Activated CD8-positive, alpha-beta memory T cell treated with anti-CD3 and anti-CD28 coated beads, Interleukin-2, amount 10 ng/mL, durations not matched to agents 7 days and 5 days (primary cell): Measurements from ENCODE around the gene RUNDC3A. TPM values are rescaled to one million over a fixed set of nuclear protein-coding genes. Genes with fewer than 3 reads are reported as not detected.
"Not testable (repeated sequence)": the region's sequence is repeated elsewhere in the genome, so short reads cannot be mapped to it uniquely, and the experiment has no call there.

Source experiments
- ATAC-seq: fragments of 150-1000 bp; cut with Tn5 transposase; one replicate; pipeline ENCODE4 v1.10.0; 2021; ENCODE audit warnings: moderate library complexity
- CTCF ChIA-PET: fragments of 350-600 bp; sonication (Branson Sonifier 250); formaldehyde crosslinking; loops from one replicate; lab custom pipeline; 2021; ENCODE audit warnings: antibody characterized with exemption; lab: Charles Lee
- DNase-seq: peaks from one replicate; pipeline ENCODE4 v3.0.0-alpha.2; 2020
- H3K27ac Mint-ChIP-seq: one replicate; pipeline ENCODE4 v1.8.0; 2021; ENCODE audit warnings: mild to moderate bottlenecking, mixed read lengths
- H3K27me3 Mint-ChIP-seq: one replicate; pipeline ENCODE4 v1.8.0; 2021; ENCODE audit warnings: mixed read lengths
- H3K36me3 Mint-ChIP-seq: one replicate; pipeline ENCODE4 v1.8.0; 2021; ENCODE audit warnings: mild to moderate bottlenecking, mixed read lengths
- H3K4me1 Mint-ChIP-seq: one replicate; pipeline ENCODE4 v1.8.0; 2021; ENCODE audit warnings: mixed read lengths
- H3K4me3 Mint-ChIP-seq: one replicate; pipeline ENCODE4 v1.8.0; 2021; ENCODE audit warnings: mild to moderate bottlenecking, moderate library complexity, mixed read lengths
- H3K9me3 Mint-ChIP-seq: one replicate; pipeline ENCODE4 v1.8.0; 2022; ENCODE audit warnings: low read depth, mixed read lengths
- total RNA-seq, 2 experiments: library from RNA; stranded (reverse); gene quantifications; one replicate each; pipeline ENCODE4 v1.2.3, GENCODE V29; 2021

Gene RUNDC3A
- total RNA-seq, 2 experiments from 2014 or later = 0.18 TPM; not detected in 1

DNA sequence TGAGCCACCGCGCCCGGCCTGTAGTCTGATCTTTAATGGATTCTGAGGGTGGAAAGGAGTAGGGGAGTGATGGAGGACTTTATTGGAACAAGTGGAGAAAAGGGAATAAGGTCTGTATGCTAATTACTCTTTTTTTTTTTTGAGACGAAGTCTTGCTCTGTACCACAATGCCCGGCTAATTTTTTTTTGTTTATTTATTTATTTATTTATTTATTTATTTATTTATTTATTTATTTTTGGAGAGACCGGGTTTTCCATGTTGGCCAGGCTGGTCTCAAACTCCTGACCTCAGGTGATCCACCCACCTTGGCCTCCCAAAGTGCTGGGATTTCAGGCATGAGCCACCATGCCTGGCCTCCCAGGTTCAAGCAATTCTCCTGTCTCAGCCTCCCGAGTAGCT is 21.1 kb downstream of the RUNDC3A start:
- DNase-seq, H3K27ac Mint-ChIP-seq, H3K9me3 Mint-ChIP-seq, H3K4me3 Mint-ChIP-seq, H3K36me3 Mint-ChIP-seq, ATAC-seq, H3K27me3 Mint-ChIP-seq: not testable (repeated sequence)
- H3K4me1 Mint-ChIP-seq = peaks cover 17% of the 10 kb centered on the region
- CTCF ChIA-PET = interaction anchor here (0.8 to 7.2 kb wide), 11 partner anchors 12 to 161 kb away, joined by 3 to 94 read pairs (median 13); partner anchors contain the start of genes GRN and UBTF

DNA sequence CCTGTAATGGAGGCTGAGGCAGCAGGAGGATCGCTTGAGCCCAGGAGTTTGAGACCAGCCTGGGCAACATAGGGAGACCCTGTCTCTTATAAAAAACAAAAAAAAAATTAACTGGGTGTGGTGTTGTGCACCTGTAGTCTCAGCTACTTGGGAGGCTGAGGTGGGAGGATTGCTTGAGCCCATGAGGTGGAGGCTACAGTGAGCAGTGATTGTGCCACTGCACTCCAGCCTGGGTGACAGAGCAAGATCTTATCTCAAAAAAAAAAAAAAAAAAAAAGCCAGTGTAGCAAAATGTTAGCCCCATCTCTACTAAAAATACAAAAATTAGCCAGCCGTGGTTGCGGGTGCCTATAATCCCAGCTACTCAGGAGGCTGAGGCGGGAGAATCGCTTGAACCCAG is 21.9 kb downstream of the RUNDC3A start:
- DNase-seq, ATAC-seq, H3K27me3 Mint-ChIP-seq, H3K9me3 Mint-ChIP-seq, H3K36me3 Mint-ChIP-seq, H3K27ac Mint-ChIP-seq, H3K4me3 Mint-ChIP-seq: not testable (repeated sequence)
- H3K4me1 Mint-ChIP-seq = peaks cover 17% of the 10 kb centered on the region
- CTCF ChIA-PET = interaction anchor here (0.7 to 7.2 kb wide), 22 partner anchors 9 to 207 kb away, joined by 3 to 94 read pairs (median 7); partner anchors contain the start of genes GRN, HDAC5 and UBTF

DNA sequence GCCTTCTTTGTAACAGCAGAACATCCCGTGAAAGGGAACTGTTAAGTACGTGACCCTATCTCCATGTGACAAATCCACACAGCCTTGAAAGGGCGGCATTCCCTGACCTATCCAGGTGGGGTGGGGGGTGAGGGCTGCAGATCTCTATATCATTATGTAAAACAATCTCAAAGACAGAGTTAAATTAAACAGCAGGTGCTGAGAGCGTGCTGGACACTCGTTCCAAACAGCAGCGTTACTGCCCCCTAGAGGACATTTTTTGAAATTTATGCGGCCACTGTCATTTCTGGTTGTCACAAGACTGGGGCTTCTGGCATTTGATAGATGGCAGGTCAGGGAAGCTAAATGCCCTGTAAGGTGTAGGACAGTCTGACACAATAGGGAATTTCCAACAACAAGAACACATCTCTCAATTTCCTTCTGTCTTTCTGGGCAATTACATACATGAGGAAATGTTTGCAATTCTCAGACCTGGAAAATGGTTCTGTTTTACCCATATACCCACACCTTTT is 22.9 kb downstream of the RUNDC3A start:
- no peaks in the 10 kb centered on the region for H3K27me3 Mint-ChIP-seq
- H3K36me3 Mint-ChIP-seq = no peaks in the 10 kb centered on the region
- CTCF ChIA-PET = interaction anchor here (0.7 to 7.2 kb wide), 25 partner anchors 10 to 208 kb away, joined by 3 to 94 read pairs (median 6); partner anchors contain the start of genes GRN, HDAC5 and UBTF
- H3K27ac Mint-ChIP-seq = no peak overlapping the region
- DNase-seq (peak; percentile 86), ATAC-seq (peak; percentile 46)
- peaks cover 13% of the 10 kb centered on the region for H3K4me1 Mint-ChIP-seq
- H3K9me3 Mint-ChIP-seq = no peaks in the 10 kb centered on the region
- H3K4me3 Mint-ChIP-seq = no peak overlapping the region

DNA sequence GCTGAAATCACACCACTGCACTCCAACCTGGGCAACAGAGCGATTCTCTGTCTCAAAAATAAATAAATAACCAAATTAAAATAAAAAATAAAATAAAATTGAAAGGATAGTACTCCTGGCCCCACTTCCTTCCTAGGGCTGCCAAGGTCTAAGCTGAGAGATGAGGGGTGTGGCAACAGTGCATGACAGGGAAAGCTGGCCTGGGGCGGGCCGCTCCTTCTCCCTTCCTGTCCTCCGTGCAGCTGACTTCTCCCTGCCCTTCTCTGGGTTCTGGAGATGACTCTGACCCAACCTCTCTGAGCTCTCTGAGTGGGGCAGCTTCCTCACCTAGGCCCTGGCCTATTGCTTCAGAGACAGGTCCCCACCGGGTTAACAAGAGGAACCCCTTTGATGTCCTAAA is 25.0 kb downstream of the RUNDC3A start:
- CTCF ChIA-PET = interaction anchor here (1.2 to 7.2 kb wide), 4 partner anchors 11 to 210 kb away, joined by 3 to 94 read pairs (median 38); partner anchors contain the start of genes GRN and HDAC5
- Mint-ChIP-seq H3K27me3 (peaks cover 3% of the 10 kb centered on the region), H3K9me3 (no peaks in the 10 kb centered on the region), H3K27ac (no peak overlapping the region), H3K4me1 (peaks cover 5% of the 10 kb centered on the region), H3K4me3 (no peak overlapping the region), H3K36me3 (no peaks in the 10 kb centered on the region)
- no peak for DNase-seq
- ATAC-seq = no peak

DNA sequence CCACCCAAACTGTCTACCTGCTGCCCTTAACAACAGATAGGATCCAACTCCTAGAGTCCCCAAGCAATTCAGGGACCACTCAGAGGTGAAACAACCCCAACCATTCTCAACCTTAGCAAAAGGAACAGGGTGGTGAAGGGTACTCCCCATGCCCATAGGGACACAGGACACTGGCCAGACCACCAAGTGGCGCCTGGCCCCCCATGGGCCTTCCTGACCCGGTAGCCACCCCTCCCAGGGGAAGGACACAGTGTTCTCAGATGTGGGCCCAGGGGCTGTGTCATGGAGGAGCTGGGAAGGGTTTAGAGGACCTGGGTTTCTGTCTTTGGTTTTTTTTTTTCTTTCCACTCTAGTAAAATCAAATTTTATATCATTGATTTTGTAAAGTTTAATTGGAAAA is 25.9 kb downstream of the RUNDC3A start:
- DNase-seq (no peak), ATAC-seq (no peak)
- CTCF ChIA-PET = interaction anchor here (0.9 to 7.2 kb wide), 6 partner anchors 9 to 211 kb away, joined by 3 to 94 read pairs (median 4); partner anchors contain the start of gene HDAC5
- H3K9me3 Mint-ChIP-seq = no peaks in the 10 kb centered on the region
- H3K4me3 Mint-ChIP-seq = no peak overlapping the region
- H3K27me3 Mint-ChIP-seq = peaks cover 6% of the 10 kb centered on the region
- H3K27ac Mint-ChIP-seq = no peak overlapping the region
- H3K36me3 Mint-ChIP-seq = no peaks in the 10 kb centered on the region
- H3K4me1 Mint-ChIP-seq = peaks cover 5% of the 10 kb centered on the region

DNA sequence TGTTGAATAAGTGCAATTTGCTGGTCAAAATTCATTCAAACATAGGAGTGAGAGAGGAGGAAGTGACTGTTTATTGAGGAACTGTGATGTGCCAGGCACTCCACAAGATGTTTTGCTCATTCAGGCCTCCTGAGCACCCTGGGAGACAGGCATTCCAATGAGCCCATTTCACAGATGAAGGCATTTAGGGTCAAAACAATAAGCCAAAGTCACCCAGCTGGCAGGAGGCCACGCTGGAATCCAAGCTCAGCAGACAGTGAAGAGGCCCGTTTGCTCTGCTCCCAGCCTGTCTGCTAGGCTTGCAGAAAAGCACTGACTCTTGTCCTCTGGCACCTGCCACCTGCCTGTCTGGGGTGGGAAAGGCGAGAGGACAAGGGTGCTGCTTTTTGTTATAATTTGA is 26.3 kb downstream of the RUNDC3A start:
- DNase-seq (no peak), ATAC-seq (no peak)
- Mint-ChIP-seq H3K27ac (no peak overlapping the region), H3K36me3 (no peaks in the 10 kb centered on the region), H3K4me1 (peaks cover 5% of the 10 kb centered on the region), H3K27me3 (peaks cover 6% of the 10 kb centered on the region), H3K4me3 (no peak overlapping the region), H3K9me3 (no peaks in the 10 kb centered on the region)
- CTCF ChIA-PET = interaction anchor here (0.9 to 7.2 kb wide), 6 partner anchors 9 to 211 kb away, joined by 3 to 94 read pairs (median 4); partner anchors contain the start of gene HDAC5

DNA sequence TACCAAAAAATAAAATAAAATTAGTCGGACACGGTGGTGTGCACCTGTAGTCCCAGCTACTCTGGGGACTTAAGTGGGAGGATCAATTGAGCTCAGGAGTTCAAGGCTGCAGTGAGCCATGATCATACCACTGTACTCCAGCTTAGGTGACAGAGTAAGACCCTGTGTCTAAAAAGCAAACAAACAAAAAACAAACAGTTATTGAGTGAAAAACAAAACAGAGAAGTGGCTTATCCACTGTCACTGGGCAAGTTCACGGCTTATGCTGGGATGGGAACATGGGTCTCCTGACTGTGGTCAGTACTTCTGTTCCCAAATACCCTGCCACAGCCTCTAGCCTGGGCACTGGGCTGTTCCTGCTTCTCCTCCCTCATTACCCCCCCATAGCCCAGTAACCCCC is 27.2 kb downstream of the RUNDC3A start:
- DNase-seq = no peak
- Mint-ChIP-seq H3K4me3 (no peak overlapping the region), H3K27me3 (peaks cover 6% of the 10 kb centered on the region), H3K27ac (no peak overlapping the region), H3K4me1 (peaks cover 5% of the 10 kb centered on the region), H3K36me3 (no peaks in the 10 kb centered on the region), H3K9me3 (no peaks in the 10 kb centered on the region)
- no peak for ATAC-seq
- CTCF ChIA-PET = interaction anchor here (0.7 to 1.9 kb wide), 6 partner anchors 10 to 194 kb away, joined by 3 to 7 read pairs (median 4); partner anchors contain the start of gene GRN

DNA sequence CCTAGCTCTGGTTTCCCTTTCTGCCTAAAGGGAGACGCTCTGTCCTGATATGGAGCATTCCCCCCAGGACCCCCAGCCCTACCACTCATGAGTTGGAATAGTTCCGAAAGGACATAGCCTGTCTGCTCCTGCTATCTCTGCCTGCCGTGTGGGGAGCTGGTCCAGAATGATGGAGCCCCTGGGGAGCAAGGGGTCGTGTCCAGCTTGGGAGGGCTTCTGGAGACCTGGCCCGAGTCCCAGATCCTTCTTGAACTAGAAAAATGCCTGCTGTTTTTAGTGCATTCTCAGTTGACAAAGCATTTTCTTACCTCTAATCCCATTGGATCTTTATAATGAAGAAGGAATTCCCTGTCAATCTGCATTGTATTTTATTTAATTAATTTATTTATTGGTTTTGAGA is 27.6 kb downstream of the RUNDC3A start:
- Mint-ChIP-seq H3K36me3 (no peaks in the 10 kb centered on the region), H3K4me3 (no peak overlapping the region), H3K4me1 (peaks cover 5% of the 10 kb centered on the region), H3K27me3 (peaks cover 6% of the 10 kb centered on the region), H3K27ac (no peak overlapping the region), H3K9me3 (no peaks in the 10 kb centered on the region)
- DNase-seq (no peak), ATAC-seq (no peak)
- CTCF ChIA-PET = interaction anchor here (0.7 to 1.9 kb wide), 5 partner anchors 9 to 195 kb away, joined by 4 to 7 read pairs (median 5); partner anchors contain the start of gene GRN

DNA sequence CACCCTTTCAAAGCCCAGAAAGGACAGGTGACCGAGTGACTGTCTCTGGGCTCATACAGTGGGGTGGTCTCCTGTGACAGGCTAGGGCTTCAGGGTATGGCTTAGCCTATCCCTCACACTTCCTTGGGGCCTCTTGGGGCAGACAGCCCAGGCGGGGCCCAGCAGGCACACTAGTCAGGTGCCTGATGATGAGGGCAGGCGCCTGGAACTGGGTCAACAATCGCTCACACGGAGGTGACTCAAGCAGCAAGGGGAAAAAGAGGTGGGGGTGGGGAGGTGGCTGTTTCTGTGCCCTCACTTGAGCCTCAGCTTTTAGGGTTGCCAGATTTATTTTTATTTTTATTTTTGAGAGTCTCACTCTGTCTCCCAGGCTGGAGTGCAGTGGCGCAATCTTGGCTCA is 30.3 kb downstream of the RUNDC3A start:
- CTCF ChIA-PET = interaction anchor here (1.0 to 3.0 kb wide), 4 partner anchors 12 to 215 kb away, joined by 3 to 14 read pairs (median 4); partner anchors contain the start of gene HDAC5
- peaks cover 17% of the 10 kb centered on the region for H3K27me3 Mint-ChIP-seq
- no peak overlapping the region for H3K4me3 Mint-ChIP-seq
- H3K36me3 Mint-ChIP-seq = no peaks in the 10 kb centered on the region
- H3K9me3 Mint-ChIP-seq = no peaks in the 10 kb centered on the region
- ATAC-seq (peak; percentile 36), DNase-seq (no peak)
- H3K4me1 Mint-ChIP-seq = no peaks in the 10 kb centered on the region
- no peak overlapping the region for H3K27ac Mint-ChIP-seq

DNA sequence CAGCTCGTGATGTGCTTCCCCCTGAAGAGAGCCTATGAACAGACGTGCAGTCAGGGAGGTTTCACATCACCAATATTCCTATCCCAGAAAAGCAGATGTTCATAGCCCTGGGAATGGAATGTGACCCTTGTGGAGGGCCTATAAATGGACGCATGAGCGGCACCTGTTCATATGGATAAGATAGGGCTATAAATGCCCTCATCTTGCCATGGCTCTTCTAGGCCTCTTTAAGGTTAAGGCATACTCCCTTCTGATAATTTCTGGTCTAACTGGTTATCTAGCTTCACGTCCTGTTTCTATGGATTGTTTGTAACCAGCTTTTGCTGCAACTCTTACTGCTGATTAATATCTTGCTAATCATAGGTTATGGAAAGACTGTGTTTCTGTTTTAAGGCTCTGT is 32.2 kb downstream of the RUNDC3A start:
- Mint-ChIP-seq H3K4me1 (peaks cover 10% of the 10 kb centered on the region), H3K27me3 (peaks cover 17% of the 10 kb centered on the region)
- H3K4me3 Mint-ChIP-seq, H3K9me3 Mint-ChIP-seq, H3K27ac Mint-ChIP-seq, ATAC-seq, DNase-seq, H3K36me3 Mint-ChIP-seq: not testable (repeated sequence)
- CTCF ChIA-PET = interaction anchor here (0.7 to 3.0 kb wide), 3 partner anchors 10 to 199 kb away, joined by 3 to 14 read pairs (median 3); partner anchors contain the start of gene HROB

DNA sequence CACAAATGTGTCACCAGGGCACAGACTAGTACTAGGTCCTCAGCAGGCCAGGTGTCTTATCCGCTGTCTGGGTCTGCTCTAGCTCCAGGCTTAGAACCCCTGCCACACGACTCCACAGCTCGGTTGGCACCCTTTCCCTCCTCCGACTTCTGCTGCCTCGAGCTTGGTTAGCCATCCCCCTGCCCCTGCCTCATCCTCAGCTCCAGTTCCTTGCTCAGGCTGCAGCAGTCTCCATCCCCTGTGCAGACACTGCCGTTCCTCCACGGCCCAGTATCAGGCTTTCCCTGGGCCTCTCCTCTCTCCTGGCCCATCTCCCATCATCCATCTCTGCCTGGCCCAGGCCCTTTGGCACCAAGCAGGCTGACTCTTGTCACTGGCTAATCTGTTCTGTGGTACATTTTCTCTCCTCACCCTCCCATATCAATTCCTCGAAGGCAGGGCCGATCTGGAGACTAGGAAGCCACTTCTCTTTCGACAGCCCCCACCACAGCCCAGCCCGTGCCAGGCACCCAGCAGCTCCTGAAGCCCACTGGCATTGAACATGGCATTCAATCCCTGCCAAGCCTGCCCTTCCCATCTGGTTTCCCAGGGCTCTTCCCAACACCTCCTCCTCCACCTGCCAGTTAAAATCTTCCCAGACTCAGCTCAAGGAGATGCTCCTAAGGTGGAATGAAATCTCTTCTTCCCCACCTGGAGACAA is 35.3 kb downstream of the RUNDC3A start:
- H3K9me3 Mint-ChIP-seq = no peaks in the 10 kb centered on the region
- H3K27me3 Mint-ChIP-seq = peaks cover 11% of the 10 kb centered on the region
- H3K36me3 Mint-ChIP-seq = no peaks in the 10 kb centered on the region
- ATAC-seq = no peak
- no peak overlapping the region for H3K27ac Mint-ChIP-seq
- peaks cover 29% of the 10 kb centered on the region for H3K4me1 Mint-ChIP-seq
- no peak for DNase-seq
- H3K4me3 Mint-ChIP-seq = no peak overlapping the region
- CTCF ChIA-PET = interaction anchor here (2.3 to 3.4 kb wide), 5 partner anchors 12 to 133 kb away, joined by 12 to 40 read pairs (median 23); partner anchors contain the start of gene FAM171A2

DNA sequence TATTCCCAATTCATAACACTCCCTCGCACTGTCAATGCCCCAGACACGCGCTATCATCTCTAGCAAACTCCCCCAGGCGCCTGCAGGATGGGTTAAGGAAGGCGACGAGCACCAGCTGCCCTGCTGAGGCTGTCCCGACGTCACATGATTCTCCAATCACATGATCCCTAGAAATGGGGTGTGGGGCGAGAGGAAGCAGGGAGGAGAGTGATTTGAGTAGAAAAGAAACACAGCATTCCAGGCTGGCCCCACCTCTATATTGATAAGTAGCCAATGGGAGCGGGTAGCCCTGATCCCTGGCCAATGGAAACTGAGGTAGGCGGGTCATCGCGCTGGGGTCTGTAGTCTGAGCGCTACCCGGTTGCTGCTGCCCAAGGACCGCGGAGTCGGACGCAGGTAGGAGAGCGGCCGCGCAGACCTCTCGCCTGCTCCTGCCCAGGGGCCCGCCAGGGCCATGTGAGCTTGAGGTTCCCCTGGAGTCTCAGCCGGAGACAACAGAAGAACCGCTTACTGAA is 36.6 kb downstream of the RUNDC3A start, which contains the start of gene GRN:
Gene GRN, plus strand, starts transcription at position 364 of the 515 bp plus-strand sequence. CDS start 3,863 bp downstream, outside the sequence.
- CTCF ChIA-PET = interaction anchor here (1.0 to 3.4 kb wide), 26 partner anchors 9 to 330 kb away, joined by 3 to 40 read pairs (median 5); partner anchors contain the start of genes FAM171A2, HDAC5 and TMEM101
- peak within 1 kb of the TSS; percentile 9 for H3K27ac Mint-ChIP-seq

More for the DNA sequence above, 36.6 kb downstream of the RUNDC3A start, which contains the start of gene GRN:
- peaks cover 11% of the 10 kb centered on the region for H3K27me3 Mint-ChIP-seq
- DNase-seq (peak; percentile 92), ATAC-seq (peak; percentile 99)
- no peaks in the 10 kb centered on the region for H3K9me3 Mint-ChIP-seq
- H3K36me3 Mint-ChIP-seq = no peaks in the 10 kb centered on the region
- H3K4me3 Mint-ChIP-seq = peak within 1 kb of the TSS; percentile 82
- H3K4me1 Mint-ChIP-seq = peaks cover 31% of the 10 kb centered on the region
